ENCODE results near the gene HS6ST2. TPM values are rescaled to one million over a fixed set of nuclear protein-coding genes. Genes with fewer than 3 reads are reported as not detected.

Gene HS6ST2
- total RNA-seq, 1 experiment from 2014 or later = 8.1 TPM

DNA sequence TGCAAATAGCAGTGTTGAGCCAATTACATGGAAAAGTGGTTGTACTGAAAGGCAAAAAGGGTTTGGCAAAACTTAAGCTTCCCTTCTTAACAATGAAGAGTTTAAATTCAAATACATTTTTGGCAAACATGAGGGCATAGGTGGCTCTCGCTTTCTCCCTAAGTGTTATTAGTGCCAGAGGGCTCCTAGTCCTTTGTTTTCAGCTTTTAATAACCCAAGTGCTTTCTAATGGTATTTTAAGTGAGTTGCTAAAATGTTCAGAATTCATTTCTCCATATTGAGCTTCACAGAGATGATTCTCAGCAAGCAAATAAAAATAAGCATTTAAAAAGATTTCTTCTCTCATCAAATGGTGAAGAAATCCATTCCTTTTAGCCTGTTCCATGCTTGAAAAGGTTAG, 123.7 kb downstream of the HS6ST2 start:
- H3K9me3 Mint-ChIP-seq = no peaks in the 10 kb centered on the region
- no peak overlapping the region for H3K27ac Mint-ChIP-seq
- POLR2A ChIA-PET = no interaction called here
- CTCF ChIA-PET = no interaction called here
- TF ChIP-seq SOX15 (CRISPR knock-in tag; IDR thresholded peaks at IDR 0.05) = no peak
- TF ChIP-seq, protein P1, sequence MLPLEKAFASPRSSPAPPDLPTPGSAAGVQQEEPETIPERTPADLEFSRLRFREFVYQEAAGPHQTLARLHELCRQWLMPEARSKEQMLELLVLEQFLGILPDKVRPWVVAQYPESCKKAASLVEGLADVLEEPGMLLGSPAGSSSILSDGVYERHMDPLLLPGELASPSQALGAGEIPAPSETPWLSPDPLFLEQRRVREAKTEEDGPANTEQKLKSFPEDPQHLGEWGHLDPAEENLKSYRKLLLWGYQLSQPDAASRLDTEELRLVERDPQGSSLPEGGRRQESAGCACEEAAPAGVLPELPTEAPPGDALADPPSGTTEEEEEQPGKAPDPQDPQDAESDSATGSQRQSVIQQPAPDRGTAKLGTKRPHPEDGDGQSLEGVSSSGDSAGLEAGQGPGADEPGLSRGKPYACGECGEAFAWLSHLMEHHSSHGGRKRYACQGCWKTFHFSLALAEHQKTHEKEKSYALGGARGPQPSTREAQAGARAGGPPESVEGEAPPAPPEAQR (CRISPR knock-in tag; IDR thresholded peaks at IDR 0.05) = no peak
- TF ChIP-seq ZNF512 (CRISPR knock-in tag; IDR thresholded peaks at IDR 0.05; ENCODE audit: borderline replicate concordance) = no peak
- TF ChIP-seq NR1H2 (CRISPR knock-in tag; IDR thresholded peaks at IDR 0.05) = no peak
- TF ChIP-seq, protein P2, sequence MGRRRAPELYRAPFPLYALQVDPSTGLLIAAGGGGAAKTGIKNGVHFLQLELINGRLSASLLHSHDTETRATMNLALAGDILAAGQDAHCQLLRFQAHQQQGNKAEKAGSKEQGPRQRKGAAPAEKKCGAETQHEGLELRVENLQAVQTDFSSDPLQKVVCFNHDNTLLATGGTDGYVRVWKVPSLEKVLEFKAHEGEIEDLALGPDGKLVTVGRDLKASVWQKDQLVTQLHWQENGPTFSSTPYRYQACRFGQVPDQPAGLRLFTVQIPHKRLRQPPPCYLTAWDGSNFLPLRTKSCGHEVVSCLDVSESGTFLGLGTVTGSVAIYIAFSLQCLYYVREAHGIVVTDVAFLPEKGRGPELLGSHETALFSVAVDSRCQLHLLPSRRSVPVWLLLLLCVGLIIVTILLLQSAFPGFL (CRISPR knock-in tag; IDR thresholded peaks at IDR 0.05; ENCODE audit: borderline replicate concordance) = no peak
- no peak for TF ChIP-seq E2F1 (CRISPR knock-in tag; IDR thresholded peaks at IDR 0.05)
- TF ChIP-seq STAT6 (CRISPR knock-in tag; conservative IDR thresholded peaks at IDR 0.05; ENCODE audit: low read depth) = no peak
- TF ChIP-seq NR3C1 (CRISPR knock-in tag; conservative IDR thresholded peaks at IDR 0.05; ENCODE audit: low read depth) = no peak
- no peak for TF ChIP-seq CBFB (CRISPR knock-in tag; IDR thresholded peaks at IDR 0.05; ENCODE audit: low read depth)
- no peak for TF ChIP-seq ZNF121 (CRISPR knock-in tag; IDR thresholded peaks at IDR 0.05)
- no peak for TF ChIP-seq ZNF281 (CRISPR knock-in tag; IDR thresholded peaks at IDR 0.05)
- H3K4me1 Mint-ChIP-seq = peaks cover 22% of the 10 kb centered on the region
- no peaks in the 10 kb centered on the region for H3K27me3 Mint-ChIP-seq (ENCODE audit: low read depth)
- DNase-seq (ENCODE audit: low spot score) (no peak), ATAC-seq (no peak)
- no peak overlapping the region for H3K4me3 Mint-ChIP-seq
- no peaks in the 10 kb centered on the region for H3K36me3 Mint-ChIP-seq

GRCh38 chrX:132834109-132834508, 124.3 kb downstream of the HS6ST2 start:
- H3K36me3 Mint-ChIP-seq = no peaks in the 10 kb centered on the region
- H3K4me1 Mint-ChIP-seq = peaks cover 22% of the 10 kb centered on the region
- DNase-seq (ENCODE audit: low spot score) (no peak), ATAC-seq (no peak)
- no peak overlapping the region for H3K27ac Mint-ChIP-seq
- H3K9me3 Mint-ChIP-seq = no peaks in the 10 kb centered on the region
- 0 out of 2 replicates have a peak, but pooled peaks have one; percentile 50 for TF ChIP-seq GTF2I (CRISPR knock-in tag; conservative IDR thresholded peaks at IDR 0.05)
- TF ChIP-seq MXD4 (CRISPR knock-in tag; IDR thresholded peaks at IDR 0.05; ENCODE audit: borderline replicate concordance) = no peak
- no peaks in the 10 kb centered on the region for H3K27me3 Mint-ChIP-seq (ENCODE audit: low read depth)
- no peak overlapping the region for H3K4me3 Mint-ChIP-seq
- CTCF ChIA-PET = no interaction called here
- POLR2A ChIA-PET = no interaction called here

All from WTC11 (cell line).